Measurements from ENCODE around the gene COQ10A. TPM values are rescaled to one million over a fixed set of nuclear protein-coding genes. Genes with fewer than 3 reads are reported as not detected.

Gene COQ10A
- total and polyA plus RNA-seq, 2 of the 13 experiments (the other 11 are each of a cell fraction or from before 2014, with no cell fraction given): 21.0 to 37.3 TPM

DNA sequence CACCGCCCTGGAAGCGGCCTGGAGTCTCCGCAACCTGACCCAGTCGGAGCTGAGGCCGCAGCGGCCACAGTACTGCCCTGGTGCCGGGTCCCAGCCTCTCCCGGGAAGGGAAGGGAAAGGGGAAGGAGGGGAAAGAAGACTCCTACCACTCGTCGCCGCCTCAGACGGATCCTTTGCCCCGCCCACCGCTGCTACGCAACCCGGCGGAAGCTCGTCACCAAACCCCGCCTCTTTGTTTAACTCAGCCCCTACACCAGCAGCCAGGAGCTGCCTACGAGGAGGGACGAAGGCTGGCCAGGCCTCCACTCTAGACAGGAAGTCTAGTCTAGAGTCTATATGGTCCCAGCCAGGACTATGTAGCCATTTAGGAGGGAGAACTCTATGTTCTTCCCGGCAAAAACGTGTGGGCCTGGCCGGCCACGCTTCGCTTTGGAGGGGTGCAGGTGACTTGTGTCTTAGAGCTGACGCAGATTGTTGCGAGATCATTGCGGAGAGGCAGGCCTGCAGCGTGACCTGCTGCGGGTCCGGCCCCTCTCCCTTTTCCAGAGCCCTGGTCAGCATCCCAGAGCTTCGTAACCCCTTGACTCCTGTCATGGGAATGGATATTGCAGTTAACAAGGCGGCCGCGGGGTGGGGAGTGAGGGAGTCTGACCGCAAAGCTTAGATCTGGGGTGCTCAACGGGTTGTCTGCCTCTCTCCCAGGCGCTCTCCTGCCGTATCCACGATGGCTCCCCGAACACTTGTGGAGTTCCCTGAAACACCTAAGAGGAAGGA, 44.8 kb upstream of the COQ10A start, which contains the start of gene RNF41 (continued):
- TF ChIP-seq THAP11 (CRISPR knock-in tag; IDR thresholded peaks at IDR 0.05) (peak; percentile 81), ZNF777 (CRISPR knock-in tag; IDR thresholded peaks at IDR 0.05) (peak; percentile 39; the same call in 1 of the 2 replicates), ZNF569 (CRISPR knock-in tag; IDR thresholded peaks at IDR 0.05; ENCODE audit: borderline replicate concordance) (no peak), TCF7 (IDR thresholded peaks at IDR 0.05; ENCODE audit: low read depth) (no peak), RCOR2 (CRISPR knock-in tag; IDR thresholded peaks at IDR 0.05) (peak; percentile 50; the same call in 1 of the 2 replicates), GTF3A (CRISPR knock-in tag; conservative IDR thresholded peaks at IDR 0.05) (no peak; the same call in 1 of the 2 replicates), ZNF766 (CRISPR knock-in tag; IDR thresholded peaks at IDR 0.05; ENCODE audit: borderline replicate concordance) (peak; percentile 87; the same call in 1 of the 2 replicates), ZSCAN25 (CRISPR knock-in tag; IDR thresholded peaks at IDR 0.05) (no peak), MAX (IDR thresholded peaks at IDR 0.05) (0 out of 2 replicates have a peak, but pooled peaks have one; percentile 42), MLLT10 (CRISPR knock-in tag; IDR thresholded peaks at IDR 0.05) (no peak), ZNF557 (CRISPR knock-in tag; IDR thresholded peaks at IDR 0.05) (0 out of 2 replicates have a peak, but pooled peaks have one; percentile 48), MTF1 (CRISPR knock-in tag; IDR thresholded peaks at IDR 0.05) (no peak), ZNF781 (CRISPR knock-in tag; IDR thresholded peaks at IDR 0.05; ENCODE audit: borderline replicate concordance, not compliant biosample characterization) (no peak), ZNF790 (CRISPR knock-in tag; IDR thresholded peaks at IDR 0.05; ENCODE audit: borderline replicate concordance) (peak; percentile 84; the same call in 1 of the 2 replicates), XRCC5 (optimal IDR thresholded peaks at IDR 0.05; ENCODE audit: low read length) (peak; percentile 77), RNF219 (CRISPR knock-in tag; IDR thresholded peaks at IDR 0.05) (no peak), ZNF138 (CRISPR knock-in tag; IDR thresholded peaks at IDR 0.05; ENCODE audit: low read depth) (peak; percentile 35; the same call in 1 of the 2 replicates), ZNF543 (CRISPR knock-in tag; IDR thresholded peaks at IDR 0.05) (peak; percentile 73; the same call in 1 of the 2 replicates)
- TF ChIP-seq, protein P1, sequence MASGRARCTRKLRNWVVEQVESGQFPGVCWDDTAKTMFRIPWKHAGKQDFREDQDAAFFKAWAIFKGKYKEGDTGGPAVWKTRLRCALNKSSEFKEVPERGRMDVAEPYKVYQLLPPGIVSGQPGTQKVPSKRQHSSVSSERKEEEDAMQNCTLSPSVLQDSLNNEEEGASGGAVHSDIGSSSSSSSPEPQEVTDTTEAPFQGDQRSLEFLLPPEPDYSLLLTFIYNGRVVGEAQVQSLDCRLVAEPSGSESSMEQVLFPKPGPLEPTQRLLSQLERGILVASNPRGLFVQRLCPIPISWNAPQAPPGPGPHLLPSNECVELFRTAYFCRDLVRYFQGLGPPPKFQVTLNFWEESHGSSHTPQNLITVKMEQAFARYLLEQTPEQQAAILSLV (CRISPR knock-in tag; IDR thresholded peaks at IDR 0.05; ENCODE audit: borderline replicate concordance): peak; percentile 55; the same call in 1 of the 2 replicates
- TF ChIP-seq, protein P2, sequence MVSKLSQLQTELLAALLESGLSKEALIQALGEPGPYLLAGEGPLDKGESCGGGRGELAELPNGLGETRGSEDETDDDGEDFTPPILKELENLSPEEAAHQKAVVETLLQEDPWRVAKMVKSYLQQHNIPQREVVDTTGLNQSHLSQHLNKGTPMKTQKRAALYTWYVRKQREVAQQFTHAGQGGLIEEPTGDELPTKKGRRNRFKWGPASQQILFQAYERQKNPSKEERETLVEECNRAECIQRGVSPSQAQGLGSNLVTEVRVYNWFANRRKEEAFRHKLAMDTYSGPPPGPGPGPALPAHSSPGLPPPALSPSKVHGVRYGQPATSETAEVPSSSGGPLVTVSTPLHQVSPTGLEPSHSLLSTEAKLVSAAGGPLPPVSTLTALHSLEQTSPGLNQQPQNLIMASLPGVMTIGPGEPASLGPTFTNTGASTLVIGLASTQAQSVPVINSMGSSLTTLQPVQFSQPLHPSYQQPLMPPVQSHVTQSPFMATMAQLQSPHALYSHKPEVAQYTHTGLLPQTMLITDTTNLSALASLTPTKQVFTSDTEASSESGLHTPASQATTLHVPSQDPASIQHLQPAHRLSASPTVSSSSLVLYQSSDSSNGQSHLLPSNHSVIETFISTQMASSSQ (IDR thresholded peaks at IDR 0.05; ENCODE audit: low read depth): no peak
- TF ChIP-seq, protein P2 (CRISPR knock-in tag; IDR thresholded peaks at IDR 0.05; ENCODE audit: borderline replicate concordance): peak; percentile 62; the same call in 1 of the 2 replicates
- TF ChIP-seq, protein P3, sequence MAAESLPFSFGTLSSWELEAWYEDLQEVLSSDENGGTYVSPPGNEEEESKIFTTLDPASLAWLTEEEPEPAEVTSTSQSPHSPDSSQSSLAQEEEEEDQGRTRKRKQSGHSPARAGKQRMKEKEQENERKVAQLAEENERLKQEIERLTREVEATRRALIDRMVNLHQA (CRISPR knock-in tag; IDR thresholded peaks at IDR 0.05): peak; percentile 79; the same call in 1 of the 2 replicates

Measured in HepG2 (cell line).